ENCODE measurements around the gene GDAP1L1. TPM values are rescaled to one million over a fixed set of nuclear protein-coding genes. Genes with fewer than 3 reads are reported as not detected.

GDAP1L1 gene
- total and polyA plus RNA-seq, 2 donors (not counting 3 experiments of a cell fraction or from before 2014, with no cell fraction given) = not detected

DNA sequence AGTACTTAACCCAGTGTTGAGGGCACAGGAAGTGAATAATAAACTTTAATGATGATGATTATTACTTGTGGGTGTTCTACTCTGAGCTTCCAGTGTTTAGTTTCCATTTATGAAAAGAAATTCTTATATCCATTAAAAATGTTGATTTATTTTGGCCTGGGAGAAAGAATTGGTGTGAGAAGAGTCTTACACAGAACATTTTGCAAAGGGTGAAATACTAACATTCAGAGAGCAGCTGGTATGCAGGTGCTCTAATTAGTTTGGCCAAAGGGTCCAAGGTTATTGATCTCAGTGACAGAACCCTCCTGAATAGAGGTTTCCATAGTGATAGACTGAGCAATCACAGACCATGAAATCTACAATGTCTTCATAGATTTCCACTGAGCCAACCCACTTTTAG lies 41.0 kb upstream of the GDAP1L1 start:
- dilution Hi-C loops (cut with MboI; ENCODE audit: extremely low pct_ligation_motif_present, low sequenced_read_pairs) = no loop called here
- H3K27me3 ChIP-seq (ENCODE audit: control insufficient read depth in 2 of 2, insufficient read depth in 2 of 2, low read length in 2 of 2) = no peaks in the 10 kb centered on the region
- H3K4me2 ChIP-seq (ENCODE audit: insufficient read depth, low read length) = no peak overlapping the region
- no peak for TF ChIP-seq JUN (IDR thresholded peaks at IDR 0.05; ENCODE audit: borderline replicate concordance, insufficient read depth, insufficient read length, low read depth)
- TF ChIP-seq, protein P1, sequence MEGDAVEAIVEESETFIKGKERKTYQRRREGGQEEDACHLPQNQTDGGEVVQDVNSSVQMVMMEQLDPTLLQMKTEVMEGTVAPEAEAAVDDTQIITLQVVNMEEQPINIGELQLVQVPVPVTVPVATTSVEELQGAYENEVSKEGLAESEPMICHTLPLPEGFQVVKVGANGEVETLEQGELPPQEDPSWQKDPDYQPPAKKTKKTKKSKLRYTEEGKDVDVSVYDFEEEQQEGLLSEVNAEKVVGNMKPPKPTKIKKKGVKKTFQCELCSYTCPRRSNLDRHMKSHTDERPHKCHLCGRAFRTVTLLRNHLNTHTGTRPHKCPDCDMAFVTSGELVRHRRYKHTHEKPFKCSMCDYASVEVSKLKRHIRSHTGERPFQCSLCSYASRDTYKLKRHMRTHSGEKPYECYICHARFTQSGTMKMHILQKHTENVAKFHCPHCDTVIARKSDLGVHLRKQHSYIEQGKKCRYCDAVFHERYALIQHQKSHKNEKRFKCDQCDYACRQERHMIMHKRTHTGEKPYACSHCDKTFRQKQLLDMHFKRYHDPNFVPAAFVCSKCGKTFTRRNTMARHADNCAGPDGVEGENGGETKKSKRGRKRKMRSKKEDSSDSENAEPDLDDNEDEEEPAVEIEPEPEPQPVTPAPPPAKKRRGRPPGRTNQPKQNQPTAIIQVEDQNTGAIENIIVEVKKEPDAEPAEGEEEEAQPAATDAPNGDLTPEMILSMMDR (IDR thresholded peaks at IDR 0.05; ENCODE audit: extremely low read depth in 1 of 2, insufficient read depth in 1 of 2, low read depth in 1 of 2, low read length in 2 of 2) = no peak
- TF ChIP-seq GATA2 (IDR thresholded peaks at IDR 0.05; ENCODE audit: insufficient read depth, insufficient read length, low read depth, low read length) = no peak
- no peak for TF ChIP-seq POLR2A (IDR thresholded peaks at IDR 0.05; ENCODE audit: low read depth, low read length)
- TF ChIP-seq MYC (IDR thresholded peaks at IDR 0.05; ENCODE audit: low read depth, low read length) = no peak
- TF ChIP-seq FOS (IDR thresholded peaks at IDR 0.05; ENCODE audit: borderline replicate concordance, insufficient read depth, low read length) = no peak
- TF ChIP-seq, protein P2, sequence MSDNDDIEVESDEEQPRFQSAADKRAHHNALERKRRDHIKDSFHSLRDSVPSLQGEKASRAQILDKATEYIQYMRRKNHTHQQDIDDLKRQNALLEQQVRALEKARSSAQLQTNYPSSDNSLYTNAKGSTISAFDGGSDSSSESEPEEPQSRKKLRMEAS (IDR thresholded peaks at IDR 0.05; ENCODE audit: insufficient read depth, insufficient read length) = no peak
- TF ChIP-seq EZH2 (IDR thresholded peaks at IDR 0.05; ENCODE audit: borderline replicate concordance, low read depth, low read length, severe bottlenecking) = no peak
- no peak for TF ChIP-seq POLR2AphosphoS5 (IDR thresholded peaks at IDR 0.05; ENCODE audit: insufficient read depth, low read depth, low read length)
- peaks cover 68% of the 10 kb centered on the region for H3K79me2 ChIP-seq (ENCODE audit: control insufficient read depth, insufficient read depth, low read length)
- ChIA-PET POLR2A (no interaction called here), CTCF (no interaction called here)
- H3K9ac ChIP-seq (replicated peaks; ENCODE audit: extremely low read depth, insufficient read depth, low read length) = no peak overlapping the region
- H3K27ac ChIP-seq (ENCODE audit: insufficient read depth, low read depth, low read length) = no peak overlapping the region
- intact Hi-C loops (cut with micrococcal nuclease) = no loop called here
- DNase-seq (ENCODE audit: low read depth, low spot score) (no peak), FAIRE-seq (no peak)
- H3K36me3 ChIP-seq (ENCODE audit: control insufficient read depth in 2 of 2, extremely low read depth in 1 of 2, insufficient read depth in 2 of 2, low read length in 2 of 2) = peaks cover 0 to 14% of the 10 kb centered on the region in 2 experiments
- H3K9me1 ChIP-seq (replicated peaks; ENCODE audit: control insufficient read depth, extremely low read depth, insufficient read depth, low read length) = no peaks in the 10 kb centered on the region
- H4K20me1 ChIP-seq (replicated peaks; ENCODE audit: control insufficient read depth, extremely low read depth, insufficient read depth, low read length) = peaks cover 4% of the 10 kb centered on the region
- no peak overlapping the region for H2AFZ ChIP-seq (ENCODE audit: low read depth, low read length)
- H3K4me1 ChIP-seq (ENCODE audit: control insufficient read depth, extremely low read depth, insufficient read depth, low read length) = peaks cover 32% of the 10 kb centered on the region
- no peaks in the 10 kb centered on the region for H3K9me3 ChIP-seq (replicated peaks; ENCODE audit: control insufficient read depth, insufficient read depth, low read length)
- no TSS peak for BruUV-seq (replicated peaks)
- no peak overlapping the region for H3K4me3 ChIP-seq (replicated peaks in 1 of 3; ENCODE audit: insufficient read depth in 1 of 3, low read depth in 1 of 3, low read length in 3 of 3)
